Stimulated activated CD8-positive, alpha-beta memory T cell treated with anti-CD3 and anti-CD28 coated beads, Interleukin-15, amount 100 ng/mL, for 24 hours (primary cell): ENCODE results near the gene FICD.
"Not testable (repeated sequence)": the region's sequence is repeated elsewhere in the genome, so short reads cannot be mapped to it uniquely, and the experiment has no call there.

ENCODE experiments used
- DNase-seq: peaks from one replicate; pipeline ENCODE4 v3.0.0-alpha.2; 2020; ENCODE audit warnings: low read depth

Gene FICD

GRCh38 chr12:108514973-108515814 is at the start of gene FICD:
FICD (plus strand) TSS chr12:108515277; CDS start chr12:108516973, 1,696 bp downstream.
- peak; percentile 95 for DNase-seq

DNA sequence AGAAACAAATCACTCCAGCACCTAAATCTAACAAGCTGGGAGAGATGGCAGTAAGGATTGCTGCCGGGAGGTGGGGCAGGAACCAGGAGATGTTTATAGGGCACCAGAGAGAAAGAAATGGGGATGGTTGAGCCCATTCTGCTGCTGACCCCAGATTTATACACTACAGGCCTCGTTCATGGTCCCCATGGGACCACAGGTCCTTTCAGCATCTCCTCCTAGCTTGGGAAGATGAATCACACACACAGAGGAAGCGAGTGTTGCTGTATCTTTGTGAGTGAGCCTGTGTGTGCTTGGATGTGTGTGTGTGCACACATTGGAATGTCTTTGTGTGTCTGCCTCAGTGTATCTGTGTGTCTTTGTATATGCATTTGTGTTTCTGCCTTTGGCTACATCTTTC is 49.7 kb upstream of the FICD start:
- no peak for DNase-seq

GRCh38 chr12:108468196-108468968 is 46.7 kb upstream of the FICD start:
- no peak for DNase-seq

DNA sequence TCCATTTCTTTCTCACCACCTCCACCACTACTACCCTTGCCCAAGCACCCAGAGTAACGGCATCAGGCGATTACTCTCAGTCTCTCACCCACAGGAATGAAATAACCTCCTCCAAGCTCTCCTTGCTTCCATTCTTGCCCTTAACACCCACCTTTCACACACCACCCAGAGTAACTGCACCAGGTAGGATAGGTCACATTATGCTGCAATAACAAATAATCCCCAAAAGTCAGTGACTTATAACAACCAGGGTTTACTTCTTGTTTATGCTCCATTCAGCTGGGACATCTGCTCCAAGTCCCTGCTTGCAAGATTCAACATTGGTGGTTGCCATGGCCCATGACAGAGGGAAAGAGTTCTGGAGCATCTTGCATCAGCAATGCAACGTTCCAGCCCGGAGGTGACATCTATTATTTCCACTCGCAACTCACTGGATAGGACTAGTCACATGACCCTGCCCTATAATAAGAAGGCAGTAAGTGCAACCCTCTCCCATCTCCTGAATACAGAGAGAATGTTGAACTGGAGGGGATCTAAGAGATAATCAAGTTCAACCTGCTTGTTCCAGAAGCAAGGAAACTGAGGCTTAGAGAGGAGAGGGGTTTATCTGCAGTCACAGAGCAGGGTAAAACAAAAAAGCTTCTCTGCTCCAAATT is 41.5 kb upstream of the FICD start:
- no peak for DNase-seq

DNA sequence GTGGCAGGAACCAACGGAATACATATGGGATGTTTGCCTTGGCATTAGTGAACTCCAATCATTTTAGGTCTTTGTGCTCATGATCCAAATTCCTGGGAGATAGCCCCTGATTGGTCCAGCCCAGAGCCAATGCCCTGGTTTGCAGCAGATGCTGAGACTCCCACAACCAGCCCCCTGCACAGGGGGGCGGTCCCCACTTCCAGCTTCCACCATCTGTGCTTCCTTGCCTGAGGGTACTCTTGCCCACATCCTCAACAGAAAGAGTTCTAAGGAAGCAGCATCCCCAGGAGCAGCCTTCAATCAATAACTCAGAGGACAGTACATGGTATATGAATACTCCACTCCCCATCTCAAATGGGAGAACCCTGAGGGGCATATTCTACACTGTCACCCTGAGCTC is 39.7 kb upstream of the FICD start:
- no peak for DNase-seq

- no peak for DNase-seq
These were observed 37.8 kb upstream of the FICD start for GRCh38 chr12:108477055-108477880.

DNA sequence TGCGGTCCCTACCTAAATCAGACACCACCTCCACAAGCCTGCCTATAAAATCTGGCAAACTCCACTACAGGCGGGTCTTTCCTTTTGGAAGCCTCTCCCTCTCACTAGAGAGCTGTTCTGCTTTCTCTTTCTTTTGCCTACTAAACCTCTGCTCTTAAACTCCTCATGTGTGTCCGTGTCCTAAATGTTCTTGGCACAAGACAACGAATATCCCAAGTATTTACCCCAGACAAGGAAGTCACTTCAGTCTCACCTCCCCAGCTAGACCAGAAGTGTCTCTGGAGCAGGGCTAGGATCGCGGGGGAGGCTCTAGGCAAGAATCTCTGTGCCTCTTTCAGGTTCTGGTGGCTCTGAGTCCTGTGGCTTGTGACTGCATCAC is 37.2 kb upstream of the FICD start:
- no peak for DNase-seq

GRCh38 chr12:108478611-108479206 is 36.4 kb upstream of the FICD start:
- no peak for DNase-seq

- no peak for DNase-seq
These were observed 35.6 kb upstream of the FICD start for GRCh38 chr12:108479364-108480070.

DNA sequence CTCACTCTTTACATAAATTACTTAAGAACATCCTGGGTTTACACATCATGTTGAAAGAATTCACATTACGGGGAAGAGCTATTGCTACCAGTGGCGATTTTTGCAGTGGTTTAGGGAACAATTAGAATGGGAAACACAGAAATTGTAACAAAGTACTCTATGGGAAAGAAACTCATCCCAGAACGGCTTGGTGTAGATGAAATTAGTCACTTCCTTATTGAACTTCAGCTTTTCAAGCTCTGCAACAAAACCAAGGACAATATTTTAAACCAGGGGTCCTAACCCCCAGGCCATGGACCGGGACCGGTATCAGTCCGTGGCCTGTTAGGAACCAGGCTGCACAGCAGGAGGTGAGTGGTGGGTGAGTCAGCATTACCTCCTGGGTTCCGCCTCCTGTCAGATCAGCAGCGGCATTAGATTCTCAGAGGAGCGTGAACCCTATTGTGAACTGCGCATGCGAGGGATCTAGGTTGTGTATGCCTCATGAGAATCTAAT is 32.3 kb upstream of the FICD start:
- no peak for DNase-seq

DNA sequence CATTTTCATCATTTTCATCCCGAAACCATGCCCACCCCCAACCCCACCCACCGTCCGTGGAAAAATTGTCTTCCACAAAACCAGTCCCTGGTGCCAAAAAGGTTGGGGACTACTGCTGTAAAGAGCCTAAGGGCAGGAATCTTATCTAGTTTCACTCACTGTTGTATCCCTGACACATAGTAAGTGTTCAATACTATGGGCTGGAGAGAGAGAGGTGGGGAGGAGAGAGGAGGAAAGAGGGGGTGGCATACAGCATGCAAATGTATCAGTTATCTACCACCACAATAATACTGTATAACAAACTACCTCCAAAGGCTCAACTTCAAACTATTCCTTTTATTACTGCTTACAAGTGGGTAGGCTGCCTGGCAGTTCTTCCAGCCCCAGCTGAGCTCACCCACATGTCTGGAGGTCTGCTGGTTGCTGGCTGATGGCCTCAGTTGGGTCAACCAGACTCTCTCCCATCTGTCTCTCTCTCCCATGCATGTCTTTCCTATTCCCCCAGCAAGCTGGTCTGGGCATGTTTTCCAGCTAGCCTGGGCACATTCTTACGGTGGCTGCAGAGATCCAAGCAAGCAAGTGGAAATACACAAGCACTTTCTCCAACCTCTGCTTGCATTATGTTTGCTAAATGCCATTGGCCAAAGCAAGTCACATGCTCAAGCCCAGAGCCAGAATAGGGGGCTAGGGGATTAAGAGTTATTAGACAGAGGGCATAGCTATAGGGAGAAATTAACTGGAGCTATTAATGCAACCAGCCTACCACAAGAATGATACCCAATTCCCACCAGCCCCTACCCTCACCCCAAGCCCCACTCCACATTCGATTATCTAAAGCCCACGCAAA is 31.6 kb upstream of the FICD start:
- DNase-seq = no peak

- no peak for DNase-seq
These were observed 30.6 kb upstream of the FICD start for GRCh38 chr12:108484431-108484830.

DNA sequence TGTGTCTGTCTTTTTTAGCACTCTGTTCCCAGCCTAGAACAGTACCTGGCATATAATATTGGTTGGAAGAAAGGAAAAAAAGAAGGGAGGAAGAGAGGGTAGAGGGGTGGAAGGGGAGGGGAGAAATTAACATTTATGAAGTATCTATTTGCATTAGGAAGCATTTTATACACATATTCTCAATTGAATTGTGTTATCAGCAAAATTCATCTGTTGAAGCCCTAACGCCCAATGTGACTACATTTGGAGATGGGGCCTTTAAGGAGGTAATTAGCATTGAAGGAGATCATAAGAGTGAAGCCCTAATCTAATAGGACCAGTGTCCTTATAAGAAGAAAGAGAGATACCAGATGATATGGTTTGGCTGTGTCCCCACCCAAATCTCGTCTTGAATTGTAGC is 30.2 kb upstream of the FICD start:
- DNase-seq = no peak

GRCh38 chr12:108485371-108485770 is 29.7 kb upstream of the FICD start:
- DNase-seq = not testable (repeated sequence)

DNA sequence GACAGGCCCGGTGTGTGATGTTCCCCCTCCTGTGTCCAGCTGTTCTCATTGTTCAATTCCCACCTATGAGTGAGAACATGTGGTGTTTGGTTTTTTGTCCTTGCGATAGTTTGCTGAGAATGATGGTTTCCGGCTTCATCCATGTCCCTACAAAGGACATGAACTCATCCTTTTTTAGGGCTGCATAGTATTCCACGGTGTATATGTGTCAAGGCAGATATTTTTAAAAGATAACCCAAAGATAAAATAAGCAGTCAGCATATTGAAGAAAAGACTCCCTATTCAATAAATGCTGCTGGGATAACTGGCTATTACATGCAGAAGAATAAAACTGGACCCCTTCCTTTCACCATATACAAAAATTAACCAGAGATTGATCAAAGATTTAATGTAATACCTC is 28.0 kb upstream of the FICD start:
- DNase-seq = not testable (repeated sequence)

DNA sequence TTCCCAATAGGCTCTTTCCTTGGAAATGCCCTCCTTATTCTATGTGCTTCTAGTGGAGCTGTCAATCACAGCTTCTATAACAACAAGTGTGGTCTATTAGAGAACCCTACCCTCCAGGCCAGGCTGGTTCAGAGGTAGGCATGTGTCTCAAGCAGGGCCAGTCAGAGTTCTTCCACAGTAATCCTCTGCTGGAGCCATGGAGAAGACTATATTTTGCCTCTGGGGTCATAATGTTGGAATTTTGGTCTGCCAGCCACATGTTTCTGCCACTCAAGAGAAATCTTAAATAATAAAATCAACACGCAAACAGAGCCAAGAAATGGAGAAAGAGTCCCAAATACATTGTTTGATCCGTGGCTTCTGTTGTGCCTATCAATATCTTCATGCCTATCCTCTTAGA is 23.8 kb upstream of the FICD start:
- DNase-seq = no peak

GRCh38 chr12:108495054-108495453 is 20.0 kb upstream of the FICD start:
- DNase-seq = no peak

- no peak for DNase-seq
These were observed 19.1 kb upstream of the FICD start for GRCh38 chr12:108495823-108496579.

- no peak for DNase-seq
These were observed 16.9 kb upstream of the FICD start for GRCh38 chr12:108498136-108498535.
